Natural killer cell treated with Interleukin-12 subunit alpha and Interleukin-12 subunit beta and Interleukin-15 and Interleukin-18, amount 100 ng/mL, for 72 hours (primary cell): ENCODE measurements around the gene ERC1. TPM values are rescaled to one million over a fixed set of nuclear protein-coding genes. Genes with fewer than 3 reads are reported as not detected.
"Not testable (repeated sequence)": the region's sequence is repeated elsewhere in the genome, so short reads cannot be mapped to it uniquely, and the experiment has no call there.

Source experiments
- ATAC-seq, 2 donors: fragments of 150-1000 bp; cut with Tn5 transposase in 1 of 2; sonication (Bioruptor Pico), chemical (Tn5 transposase) in 1 of 2; 2 replicates each; pipeline ENCODE4 v1.10.0; 2021
- DNase-seq: peaks from one replicate; pipeline ENCODE4 v3.0.0; 2022; ENCODE audit warnings: low spot score
- H3K27ac Mint-ChIP-seq, 2 donors: 1 replicate in 1 of 2; 2 replicates in 1 of 2; pipeline ENCODE4 v1.8.0; 2022; ENCODE audit warnings: mixed read lengths in 2 of 2, mild to moderate bottlenecking in 1 of 2, moderate library complexity in 1 of 2
- H3K27me3 Mint-ChIP-seq, 2 donors: 1 replicate in 1 of 2; 2 replicates in 1 of 2; pipeline ENCODE4 v1.8.0; 2022; ENCODE audit warnings: mixed read lengths in 2 of 2
- H3K36me3 Mint-ChIP-seq: one replicate; pipeline ENCODE4 v1.8.0; 2022; ENCODE audit warnings: mixed read lengths
- H3K4me1 Mint-ChIP-seq, 2 donors: 1 replicate in 1 of 2; 2 replicates in 1 of 2; pipeline ENCODE4 v1.8.0; 2022; ENCODE audit warnings: low read depth in 2 of 2, mixed read lengths in 2 of 2, mild to moderate bottlenecking in 1 of 2
- H3K4me3 Mint-ChIP-seq: one replicate; pipeline ENCODE4 v1.8.0; 2022; ENCODE audit warnings: mixed read lengths
- H3K9me3 Mint-ChIP-seq: 2 replicates; pipeline ENCODE4 v1.8.0; 2022; ENCODE audit warnings: mixed read lengths
- total RNA-seq, 2 donors: library from RNA; stranded (reverse); gene quantifications; one replicate each; pipeline ENCODE4 v1.2.3, GENCODE V29; 2022

The ERC1 gene
- total RNA-seq, 2 donors from 2014 or later: 32.6 to 77.2 TPM

DNA sequence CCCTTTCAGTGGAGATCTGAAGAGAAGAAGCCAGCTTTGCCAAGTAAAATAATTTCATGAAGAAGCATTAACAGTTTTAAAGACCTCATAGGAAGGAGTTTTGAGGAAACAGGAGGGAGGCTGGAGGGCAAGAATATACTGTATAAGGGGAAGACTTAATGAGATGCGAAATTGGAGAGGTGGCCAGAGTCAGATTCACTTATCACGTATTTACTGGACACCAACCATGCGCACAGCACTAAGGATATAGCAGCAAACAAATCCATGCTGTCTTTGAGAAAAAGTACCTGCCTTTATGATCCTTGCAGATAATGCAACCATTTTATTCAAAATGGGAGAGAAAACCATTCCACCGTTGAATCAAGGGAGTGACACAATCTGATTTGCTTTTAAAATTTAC lies 100.3 kb downstream of the ERC1 start:
- Mint-ChIP-seq H3K36me3 (no peaks in the 10 kb centered on the region), H3K27me3 (no peaks in the 10 kb centered on the region)

DNA sequence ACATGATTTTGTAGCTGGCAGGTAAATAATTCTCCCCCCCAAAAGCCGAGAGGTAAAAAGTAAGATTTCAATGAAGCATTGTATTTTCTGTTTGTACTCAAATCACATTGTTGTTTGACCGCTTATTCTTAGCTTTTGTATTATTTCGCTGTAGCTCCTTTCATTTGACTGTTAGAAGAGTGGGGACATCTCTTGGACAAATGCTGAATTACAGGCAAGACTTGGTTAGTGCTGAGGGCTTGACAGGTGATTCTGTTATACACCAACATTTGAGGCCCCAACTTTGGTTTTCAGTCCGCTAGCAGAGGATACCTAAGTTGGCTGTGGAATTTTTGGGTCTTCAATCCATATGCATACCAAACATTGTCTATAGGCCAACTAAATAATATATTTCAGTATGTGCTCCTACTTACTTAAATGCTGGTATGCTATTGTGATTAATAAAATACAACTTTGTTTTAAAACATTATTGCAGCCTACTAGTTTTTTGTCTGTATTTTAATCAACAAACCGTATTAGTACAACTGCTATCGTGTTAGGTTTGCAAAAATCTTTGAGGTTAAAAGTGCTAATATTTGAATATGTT lies 102.2 kb downstream of the ERC1 start:
- ATAC-seq (no peak), DNase-seq (no peak)
- H3K9me3 Mint-ChIP-seq: no peaks in the 10 kb centered on the region
- H3K27me3 Mint-ChIP-seq: no peaks in the 10 kb centered on the region
- no peak overlapping the region for H3K4me3 Mint-ChIP-seq
- H3K36me3 Mint-ChIP-seq: no peaks in the 10 kb centered on the region
- peaks cover 3 to 5% of the 10 kb centered on the region in 2 donors for H3K4me1 Mint-ChIP-seq
- H3K27ac Mint-ChIP-seq: no peak overlapping the region

More for the DNA sequence above, 100.3 kb downstream of the ERC1 start:
- DNase-seq (no peak), ATAC-seq (no peak)
- Mint-ChIP-seq H3K9me3 (no peaks in the 10 kb centered on the region), H3K4me3 (no peak overlapping the region), H3K4me1 (peaks cover 0 to 3% of the 10 kb centered on the region in 2 donors), H3K27ac (no peak overlapping the region)

DNA sequence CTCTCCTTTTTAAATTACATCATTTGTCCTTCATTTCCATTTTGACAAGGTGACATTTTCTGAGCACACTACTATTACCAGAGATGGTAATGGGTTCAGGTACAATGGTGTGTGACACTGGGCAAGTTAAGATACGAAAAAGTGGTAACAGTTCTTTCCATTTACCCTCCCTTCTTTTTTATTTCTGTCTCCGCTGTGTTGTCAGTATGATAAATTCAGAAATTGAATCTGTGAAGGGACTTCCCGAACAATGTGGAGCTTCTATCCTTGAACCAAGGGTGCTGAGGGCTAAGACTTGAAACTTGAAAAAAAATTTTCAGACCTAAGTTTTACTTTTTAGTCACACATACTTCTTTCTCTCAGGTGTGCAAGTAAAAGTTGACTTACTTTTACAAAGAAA lies 103.7 kb downstream of the ERC1 start:
- DNase-seq (no peak), ATAC-seq (no peak)
- no peak overlapping the region for H3K4me3 Mint-ChIP-seq
- peaks cover 11 to 13% of the 10 kb centered on the region in 2 donors for H3K4me1 Mint-ChIP-seq
- no peaks in the 10 kb centered on the region for H3K27me3 Mint-ChIP-seq
- no peaks in the 10 kb centered on the region for H3K9me3 Mint-ChIP-seq
- no peak overlapping the region for H3K27ac Mint-ChIP-seq
- no peaks in the 10 kb centered on the region for H3K36me3 Mint-ChIP-seq

DNA sequence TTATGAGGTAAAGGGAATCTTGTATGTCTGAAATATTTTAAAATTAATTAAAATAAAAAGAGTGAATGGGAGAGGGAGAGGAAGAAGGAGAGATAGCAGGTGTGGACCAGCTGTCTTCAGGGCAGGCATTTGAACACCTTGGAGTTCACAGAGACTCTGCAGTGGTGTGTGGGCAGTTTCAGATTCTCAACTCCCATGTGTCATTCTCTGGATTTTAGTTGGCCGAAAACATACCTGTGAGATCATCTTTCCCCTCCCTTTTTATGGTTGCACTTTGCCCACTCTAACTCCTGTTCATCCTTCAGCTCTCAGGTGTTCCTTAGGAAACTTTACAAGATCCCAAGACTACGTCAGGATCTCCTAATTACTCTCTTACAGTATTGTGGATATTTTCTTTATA lies 108.1 kb downstream of the ERC1 start:
- no peaks in the 10 kb centered on the region for H3K27me3 Mint-ChIP-seq
- H3K36me3 Mint-ChIP-seq: no peaks in the 10 kb centered on the region
- H3K4me1 Mint-ChIP-seq: peaks cover 10 to 20% of the 10 kb centered on the region in 2 donors
- DNase-seq: no peak
- peak in 1 of 2 donors; percentile 41 for ATAC-seq
- H3K27ac Mint-ChIP-seq: no peak overlapping the region
- no peak overlapping the region for H3K4me3 Mint-ChIP-seq
- H3K9me3 Mint-ChIP-seq: no peaks in the 10 kb centered on the region

DNA sequence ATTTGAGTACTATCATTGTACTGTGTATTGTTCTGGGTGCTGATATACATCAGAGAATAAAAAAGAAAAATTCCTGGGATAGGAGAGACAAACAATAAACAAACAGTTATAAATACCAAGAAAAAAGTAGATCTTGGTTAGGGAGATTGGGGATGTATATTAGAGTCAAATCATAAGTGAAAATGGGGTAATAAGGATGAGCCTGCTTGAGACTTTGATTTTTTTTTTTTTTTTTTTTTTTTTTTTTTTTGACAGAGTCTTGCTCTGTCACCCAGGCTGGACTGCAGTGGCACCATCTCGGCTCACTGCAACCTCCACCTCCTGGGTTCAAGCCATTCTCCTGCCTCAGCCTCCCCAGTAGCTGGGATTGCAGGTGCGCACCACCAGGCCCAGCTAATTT lies 108.6 kb downstream of the ERC1 start:
- not testable (repeated sequence) for ATAC-seq, H3K27me3 Mint-ChIP-seq, H3K9me3 Mint-ChIP-seq, H3K4me3 Mint-ChIP-seq, H3K36me3 Mint-ChIP-seq, DNase-seq, H3K27ac Mint-ChIP-seq
- peaks cover 10 to 20% of the 10 kb centered on the region in 2 donors for H3K4me1 Mint-ChIP-seq

DNA sequence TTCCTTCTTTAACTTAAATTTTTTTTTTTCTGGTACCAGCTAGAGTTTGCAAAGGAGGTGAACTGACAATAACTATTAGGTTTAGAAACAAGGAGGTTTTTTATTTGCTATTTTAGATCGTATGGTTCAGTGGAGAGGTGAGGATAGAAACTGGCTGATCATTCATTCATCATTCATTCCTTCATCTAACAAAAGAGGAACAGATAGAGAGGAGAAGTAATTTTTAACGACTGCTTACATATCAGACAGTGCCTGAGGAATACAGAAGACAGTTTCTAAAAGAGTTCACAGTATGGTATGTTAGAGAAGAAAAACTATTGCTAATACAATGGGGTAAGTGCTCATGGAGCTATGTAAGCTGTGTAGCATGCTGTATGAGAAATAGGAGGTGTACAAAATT lies 111.1 kb downstream of the ERC1 start:
- Mint-ChIP-seq H3K36me3 (no peaks in the 10 kb centered on the region), H3K4me3 (no peak overlapping the region), H3K27me3 (no peaks in the 10 kb centered on the region), H3K27ac (no peak overlapping the region), H3K4me1 (peaks cover 17 to 27% of the 10 kb centered on the region in 2 donors), H3K9me3 (no peaks in the 10 kb centered on the region)
- ATAC-seq: no peak
- no peak for DNase-seq

DNA sequence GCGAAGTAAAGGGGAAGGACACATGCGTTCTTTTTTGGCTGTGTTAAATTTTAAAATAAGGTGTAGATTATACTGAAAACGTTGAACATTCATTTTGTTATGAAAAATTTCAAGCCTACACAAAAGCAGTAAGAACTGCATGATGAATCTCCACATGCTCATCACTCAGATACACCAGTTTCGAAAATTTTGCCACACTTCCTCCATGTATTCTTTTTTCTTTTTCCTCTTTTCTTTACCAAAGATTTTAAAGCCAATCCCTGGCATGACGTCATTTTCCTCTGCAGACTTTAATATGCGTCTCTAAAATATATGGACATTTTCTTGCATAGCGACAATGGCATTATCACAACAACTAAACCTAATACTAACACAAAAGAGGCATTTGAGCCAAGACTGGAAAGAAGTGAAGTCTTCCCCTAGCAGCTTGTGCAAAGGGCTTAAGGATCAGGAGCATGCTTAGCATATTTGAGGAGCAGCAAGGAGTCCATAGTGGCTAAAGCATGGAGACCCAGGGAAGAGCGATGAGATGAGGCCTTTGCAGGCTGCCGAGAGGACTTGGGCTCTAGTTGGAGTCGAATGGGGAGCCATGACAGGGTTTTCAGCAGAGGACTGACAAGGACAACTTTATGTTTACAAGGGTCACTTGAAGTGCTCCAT lies 111.9 kb downstream of the ERC1 start:
- Mint-ChIP-seq H3K27ac (no peak overlapping the region), H3K9me3 (no peaks in the 10 kb centered on the region), H3K4me1 (peaks cover 23 to 36% of the 10 kb centered on the region in 2 donors), H3K27me3 (no peaks in the 10 kb centered on the region), H3K4me3 (no peak overlapping the region), H3K36me3 (no peaks in the 10 kb centered on the region)
- no peak for ATAC-seq
- DNase-seq: no peak

DNA sequence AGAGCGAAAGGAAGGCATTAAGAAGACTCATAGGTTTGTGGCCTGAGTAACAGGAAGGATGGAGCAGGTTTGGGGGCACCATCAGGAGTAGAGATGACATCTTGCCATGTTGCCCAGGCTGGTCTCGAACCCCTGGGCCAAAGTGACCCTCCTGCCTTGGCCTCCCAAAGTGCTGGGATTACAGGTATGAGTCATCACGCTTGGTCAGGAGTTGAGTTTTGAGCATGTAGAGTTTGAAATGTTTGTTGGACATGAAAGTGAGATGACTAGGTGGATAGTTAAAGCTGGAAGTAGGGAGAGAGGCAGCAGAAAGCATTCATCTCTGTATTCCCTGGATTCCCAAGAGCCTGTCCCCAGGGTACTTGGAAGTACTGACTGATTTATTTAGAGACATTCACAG lies 112.6 kb downstream of the ERC1 start:
- Mint-ChIP-seq H3K4me1 (peaks cover 19 to 30% of the 10 kb centered on the region in 2 donors), H3K36me3 (no peaks in the 10 kb centered on the region), H3K4me3 (no peak overlapping the region), H3K9me3 (no peaks in the 10 kb centered on the region), H3K27me3 (no peaks in the 10 kb centered on the region), H3K27ac (no peak overlapping the region)
- no peak for ATAC-seq
- no peak for DNase-seq

DNA sequence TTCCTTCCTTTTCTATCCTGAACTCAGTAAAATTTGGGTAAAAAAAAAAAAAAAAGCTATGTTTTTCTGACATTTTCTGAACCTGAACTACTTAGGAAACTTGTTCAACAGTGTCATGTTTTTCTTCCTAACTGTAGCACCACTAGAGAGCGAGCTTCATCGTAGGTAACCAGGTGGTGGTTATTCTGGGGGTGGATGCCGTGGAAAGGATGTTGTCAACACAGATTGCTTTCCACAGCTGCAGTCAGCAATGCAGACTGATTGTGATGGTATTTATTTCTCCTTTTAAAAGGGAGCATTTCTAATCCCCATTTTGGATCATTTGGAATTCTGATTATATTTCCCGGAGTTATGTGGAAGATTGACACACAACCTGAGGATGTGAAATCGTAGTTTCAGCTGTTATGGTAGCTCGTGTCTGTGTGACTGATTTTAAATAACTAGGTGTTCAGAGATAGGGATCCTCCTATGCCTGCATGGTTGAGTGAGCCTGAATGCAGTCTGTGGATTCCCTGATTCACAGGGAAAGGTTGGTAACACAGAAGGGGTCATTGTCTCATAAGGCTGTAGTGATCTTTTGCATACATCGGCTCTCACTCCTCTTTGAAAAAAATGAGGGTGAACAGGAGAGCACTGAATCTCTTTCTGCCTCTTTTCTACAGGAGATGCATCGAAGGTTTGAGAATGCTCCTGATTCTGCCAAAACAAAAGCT lies 113.2 kb downstream of the ERC1 start:
- no peak for DNase-seq
- no peaks in the 10 kb centered on the region for H3K27me3 Mint-ChIP-seq
- H3K27ac Mint-ChIP-seq: no peak overlapping the region
- H3K36me3 Mint-ChIP-seq: no peaks in the 10 kb centered on the region
- H3K4me3 Mint-ChIP-seq: no peak overlapping the region
- H3K4me1 Mint-ChIP-seq: peaks cover 15 to 25% of the 10 kb centered on the region in 2 donors
- ATAC-seq: no peak
- H3K9me3 Mint-ChIP-seq: no peaks in the 10 kb centered on the region

DNA sequence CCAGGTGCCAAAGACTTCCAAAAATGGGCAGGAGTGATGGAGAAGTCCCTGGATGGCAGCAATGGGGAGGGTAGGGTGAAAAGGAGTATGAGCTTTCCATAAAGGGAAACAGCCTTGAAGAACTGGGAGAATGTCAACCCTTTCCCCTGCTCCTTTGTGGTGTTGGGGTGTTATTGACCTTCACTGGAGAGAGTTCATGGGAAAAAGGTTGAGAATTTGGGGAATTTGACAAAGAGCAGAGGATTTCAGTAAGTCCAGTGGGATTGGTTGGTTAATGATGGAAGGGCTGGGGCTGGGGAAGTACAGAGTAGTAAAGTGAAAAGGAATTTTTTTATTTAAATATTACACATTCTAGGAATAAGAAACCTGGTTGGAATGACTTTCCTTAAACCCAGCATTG lies 116.6 kb downstream of the ERC1 start:
- Mint-ChIP-seq H3K27ac (no peak overlapping the region), H3K4me1 (peaks cover 13 to 25% of the 10 kb centered on the region in 2 donors), H3K36me3 (no peaks in the 10 kb centered on the region)

DNA sequence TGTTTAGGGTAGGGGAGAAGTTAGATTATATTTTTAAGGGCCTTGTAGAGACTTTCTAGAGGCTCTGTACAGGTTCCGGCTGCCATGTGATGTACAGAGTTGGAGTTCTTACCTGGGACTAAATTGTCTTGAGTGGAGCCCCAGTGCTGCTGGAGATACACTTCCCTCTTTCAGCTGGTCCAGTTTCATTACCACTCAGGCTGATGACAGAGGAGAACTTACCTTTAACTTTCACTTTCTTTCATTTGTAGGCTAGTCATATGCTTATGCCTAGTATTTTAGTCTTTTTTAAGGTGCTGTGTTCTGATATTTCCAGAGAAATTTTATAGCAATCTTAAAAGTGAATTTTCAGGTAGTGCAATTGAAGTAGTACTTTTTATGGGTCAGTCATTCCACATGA lies 117.3 kb downstream of the ERC1 start:
- Mint-ChIP-seq H3K4me1 (peaks cover 13 to 21% of the 10 kb centered on the region in 2 donors), H3K27ac (no peak overlapping the region), H3K36me3 (no peaks in the 10 kb centered on the region), H3K27me3 (no peaks in the 10 kb centered on the region), H3K4me3 (no peak overlapping the region), H3K9me3 (no peaks in the 10 kb centered on the region)
- DNase-seq (no peak), ATAC-seq (peak in 1 of 2 donors; percentile 44)

More for the DNA sequence above, 116.6 kb downstream of the ERC1 start:
- no peak overlapping the region for H3K4me3 Mint-ChIP-seq
- ATAC-seq (no peak), DNase-seq (no peak)
- no peaks in the 10 kb centered on the region for H3K9me3 Mint-ChIP-seq
- no peaks in the 10 kb centered on the region for H3K27me3 Mint-ChIP-seq

DNA sequence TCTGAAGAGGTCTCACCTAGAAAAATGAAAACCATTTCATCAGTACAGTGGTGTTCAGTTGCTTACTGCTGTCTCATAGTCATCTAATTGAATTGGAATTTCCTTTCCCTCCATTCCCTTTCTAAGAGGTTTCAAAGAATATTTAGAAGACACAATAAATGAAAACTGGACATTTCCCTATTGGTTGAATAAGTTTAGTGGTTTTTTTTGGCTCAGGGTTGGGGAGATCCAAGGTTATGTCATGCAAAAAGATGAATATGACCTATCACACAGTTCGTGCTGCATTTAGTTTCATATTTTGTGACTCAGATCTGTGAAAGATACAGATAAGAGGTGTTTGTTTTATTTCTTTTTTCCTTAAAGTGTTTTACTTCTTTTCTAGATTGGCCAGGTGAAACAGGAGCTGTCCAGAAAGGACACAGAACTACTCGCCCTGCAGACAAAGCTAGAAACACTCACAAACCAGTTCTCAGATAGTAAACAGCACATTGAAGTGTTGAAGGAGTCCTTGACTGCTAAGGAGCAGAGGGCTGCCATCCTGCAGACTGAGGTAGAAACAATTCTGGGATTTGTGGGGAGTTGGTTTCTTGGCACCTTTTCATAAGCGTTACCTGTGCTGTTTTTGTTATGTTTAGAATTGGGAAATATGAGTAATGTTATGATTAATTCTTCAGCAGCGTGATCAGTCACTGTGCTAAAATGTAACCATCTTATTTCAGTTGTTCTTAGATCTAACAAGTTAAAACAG lies 124.6 kb downstream of the ERC1 start:
- no peaks in the 10 kb centered on the region for H3K36me3 Mint-ChIP-seq
- ATAC-seq: no peak
- no peak overlapping the region for H3K27ac Mint-ChIP-seq
- H3K4me3 Mint-ChIP-seq: no peak overlapping the region
- H3K27me3 Mint-ChIP-seq: no peaks in the 10 kb centered on the region
- H3K9me3 Mint-ChIP-seq: no peaks in the 10 kb centered on the region
- no peak for DNase-seq
- H3K4me1 Mint-ChIP-seq: no peaks in the 10 kb centered on the region

DNA sequence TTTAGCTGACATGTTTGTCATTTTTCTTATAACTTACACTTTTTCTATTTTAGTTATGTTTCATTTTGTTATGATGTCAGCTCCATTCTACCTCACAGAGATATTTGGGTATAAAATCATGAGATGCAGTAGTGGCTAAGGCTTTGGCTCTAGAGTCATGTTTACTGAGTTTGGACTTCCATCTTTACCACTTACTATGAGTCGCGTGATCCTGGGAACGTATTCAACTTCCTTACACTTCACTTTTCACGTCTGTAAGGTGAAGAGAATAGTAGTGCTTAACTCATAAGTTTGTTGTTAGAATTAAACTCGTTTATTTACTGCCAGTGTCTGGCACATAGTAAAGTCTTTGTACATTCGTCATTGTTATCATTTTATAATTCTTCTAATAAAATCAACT lies 126.3 kb downstream of the ERC1 start:
- H3K27me3 Mint-ChIP-seq: no peaks in the 10 kb centered on the region
- no peak for DNase-seq
- H3K4me1 Mint-ChIP-seq: peaks cover 0 to 5% of the 10 kb centered on the region in 2 donors
- no peak overlapping the region for H3K4me3 Mint-ChIP-seq
- no peak for ATAC-seq
- H3K9me3 Mint-ChIP-seq: no peaks in the 10 kb centered on the region
- no peak overlapping the region for H3K27ac Mint-ChIP-seq
- no peaks in the 10 kb centered on the region for H3K36me3 Mint-ChIP-seq
